ENCODE data around the gene PREX1.

- TF ChIP-seq POLR2AphosphoS5 (IDR thresholded peaks at IDR 0.05; ENCODE audit: low read depth, low read length), result no peak
- no peak for TF ChIP-seq CTCF (IDR thresholded peaks at IDR 0.05)
These were observed 118.1 kb downstream of the PREX1 start for GRCh38 chr20:48709744-48710143.

Measured in Panc1 (cell line).